SU-DHL-6 (cell line): ENCODE results near the gene FXYD5.

Experiments
- CTCF ChIP-seq: fragments of 200-600 bp; sonication (generic); IDR thresholded peaks from one replicate; pipeline ENCODE4 v1.5.1; 2017; ENCODE audit warnings: antibody characterized with exemption, mild to moderate bottlenecking, low read length, moderate library complexity; ENCODE audit not compliant: insufficient read depth, poor library complexity, severe bottlenecking
- EZH2phosphoT487 ChIP-seq: fragments of 200-600 bp; sonication (generic), shearing (Covaris generic); conservative IDR thresholded peaks from 2 replicates; pipeline ENCODE4 v1.6.1; 2018; ENCODE audit warnings: mild to moderate bottlenecking, antibody characterized with exemption, low read length, moderate library complexity, mixed read lengths

GRCh38 chr19:35157431-35157830, 2.9 kb downstream of the FXYD5 start:
- TF ChIP-seq CTCF (no peak), EZH2phosphoT487 (no peak)
